ENCODE results near the gene HILPDA.
"Not testable (repeated sequence)": the region's sequence is repeated elsewhere in the genome, so short reads cannot be mapped to it uniquely, and the experiment has no call there.

Gene HILPDA

DNA sequence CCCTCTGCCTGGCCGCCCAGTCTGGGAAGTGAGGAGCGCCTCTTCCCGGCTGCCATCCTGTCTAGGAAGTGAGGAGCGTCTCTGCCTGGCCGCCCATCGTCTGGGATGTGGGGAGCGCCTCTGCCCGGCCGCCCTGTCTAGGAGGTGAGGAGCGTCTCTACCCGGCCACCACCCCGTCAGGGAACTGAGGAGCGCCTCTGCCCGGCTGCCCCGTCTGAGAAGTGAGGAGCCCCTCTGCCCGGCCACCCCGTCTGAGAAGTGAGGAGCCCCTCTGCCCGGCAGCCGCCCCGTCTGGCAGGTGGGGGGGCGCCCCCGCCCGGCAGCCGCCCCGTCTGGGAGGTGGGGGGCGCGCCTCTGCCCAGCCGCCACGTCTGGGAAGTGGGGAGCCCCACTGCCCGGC, 7.7 kb downstream of the HILPDA start:
- not testable (repeated sequence) for DNase-seq (ENCODE audit: low read depth in 2 of 2)

DNA sequence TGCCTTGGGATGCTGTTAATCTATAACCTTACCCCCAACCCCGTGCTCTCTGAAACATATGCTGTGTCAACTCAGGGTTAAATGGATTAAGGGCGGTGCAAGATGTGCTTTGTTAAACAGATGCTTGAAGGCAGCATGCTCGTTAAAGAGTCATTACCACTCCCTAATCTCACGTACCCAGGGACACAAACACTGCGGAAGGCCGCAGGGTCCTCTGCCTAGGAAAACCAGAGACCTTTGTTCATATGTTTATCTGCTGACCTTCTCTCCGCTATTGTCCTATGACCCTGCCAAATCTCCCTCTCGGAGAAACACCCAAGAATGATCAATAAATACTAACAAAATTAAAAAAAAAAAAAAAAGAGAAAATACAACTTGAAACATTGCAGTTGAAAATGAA, 8.3 kb downstream of the HILPDA start:
- not testable (repeated sequence) for DNase-seq (ENCODE audit: low read depth in 2 of 2)

DNA sequence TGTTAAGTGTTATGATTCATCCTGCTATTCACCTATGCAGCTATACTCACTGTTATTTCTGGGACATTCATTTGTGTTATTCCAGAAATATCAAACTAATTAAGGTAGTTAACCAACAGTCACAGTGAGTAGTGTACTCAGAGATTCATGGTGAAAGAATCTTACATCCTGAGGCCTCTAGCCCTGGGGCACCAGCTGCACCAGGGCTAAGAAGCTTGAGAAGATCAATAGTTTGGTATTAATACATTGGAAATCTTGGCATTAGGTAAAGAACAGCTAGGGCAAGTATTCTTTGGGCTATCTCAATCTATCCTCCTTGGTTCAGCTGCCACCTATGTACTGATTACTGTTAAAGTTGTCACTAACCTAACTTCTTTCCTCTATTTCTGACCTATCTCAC, 11.2 kb downstream of the HILPDA start:
- not testable (repeated sequence) for DNase-seq (ENCODE audit: low read depth in 2 of 2)

DNA sequence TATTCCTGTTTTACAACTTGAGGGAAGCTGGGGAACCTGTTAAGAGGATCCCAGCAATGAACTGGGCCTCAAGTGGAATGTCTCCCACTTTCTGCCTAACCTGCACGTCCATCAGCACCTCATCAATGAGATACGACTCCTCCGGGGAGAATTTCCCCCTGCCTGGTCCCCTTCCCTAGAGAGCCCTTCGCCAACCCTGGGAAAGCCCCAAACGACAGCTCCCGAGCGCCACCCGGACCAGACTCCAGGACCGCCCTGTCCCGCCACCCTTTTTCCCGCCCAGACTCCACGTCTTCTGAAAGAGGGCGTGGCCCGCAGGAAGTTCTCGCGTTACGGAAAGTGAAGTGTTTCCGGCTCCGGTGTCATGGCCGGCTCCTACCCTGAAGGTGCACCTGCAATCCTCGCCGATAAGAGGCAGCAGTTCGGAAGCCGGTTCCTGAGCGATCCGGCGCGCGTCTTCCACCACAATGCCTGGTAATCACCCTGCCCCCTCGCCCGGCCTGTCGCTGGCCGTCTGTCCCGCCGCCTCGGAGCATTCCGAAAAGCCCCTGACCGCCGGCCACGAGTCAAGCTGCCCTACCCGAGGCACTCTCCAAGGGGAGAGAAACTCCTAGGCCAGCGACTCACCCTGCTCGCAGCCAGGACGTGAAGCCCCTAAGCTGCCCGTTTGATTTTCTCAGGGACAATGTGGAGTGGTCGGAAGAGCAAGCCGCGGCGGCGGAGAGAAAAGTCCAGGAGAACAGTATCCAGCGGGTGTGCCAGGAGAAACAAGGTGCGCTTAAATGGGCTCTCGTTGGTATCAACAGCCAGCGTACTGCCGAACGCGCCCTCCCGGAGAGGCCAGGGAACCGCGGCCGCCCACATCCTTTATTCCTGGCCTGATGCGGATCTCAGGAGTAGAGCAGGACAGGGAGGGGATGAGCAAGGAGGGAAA, 21.0 kb downstream of the HILPDA start, which contains the start of gene METTL2B:
Gene METTL2B, plus strand, starts transcription at position 347 of the 934 bp plus-strand sequence. Its CDS starts 18 bp downstream, at position 365.
- DNase-seq (ENCODE audit: low read depth in 2 of 2): peak; percentile 74 to 75

DNA sequence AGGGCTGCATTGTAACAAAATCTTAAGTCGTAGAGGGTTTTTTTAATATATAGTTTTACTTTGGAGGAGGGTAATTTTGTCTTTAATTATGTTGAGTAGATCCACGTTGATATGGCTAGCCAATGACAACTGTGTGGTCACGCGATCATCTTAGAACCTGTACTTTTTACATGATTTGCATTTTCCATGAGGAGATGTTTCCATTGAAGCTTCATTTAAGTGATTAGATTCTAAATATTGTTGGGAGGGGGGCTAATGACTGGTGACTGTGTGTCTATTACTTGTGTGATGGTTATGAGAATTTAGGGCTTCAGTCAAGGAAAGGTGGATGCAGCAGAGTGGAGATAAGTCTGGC, 21.6 kb downstream of the HILPDA start:
- not testable (repeated sequence) for DNase-seq (ENCODE audit: low read depth in 2 of 2)

DNA sequence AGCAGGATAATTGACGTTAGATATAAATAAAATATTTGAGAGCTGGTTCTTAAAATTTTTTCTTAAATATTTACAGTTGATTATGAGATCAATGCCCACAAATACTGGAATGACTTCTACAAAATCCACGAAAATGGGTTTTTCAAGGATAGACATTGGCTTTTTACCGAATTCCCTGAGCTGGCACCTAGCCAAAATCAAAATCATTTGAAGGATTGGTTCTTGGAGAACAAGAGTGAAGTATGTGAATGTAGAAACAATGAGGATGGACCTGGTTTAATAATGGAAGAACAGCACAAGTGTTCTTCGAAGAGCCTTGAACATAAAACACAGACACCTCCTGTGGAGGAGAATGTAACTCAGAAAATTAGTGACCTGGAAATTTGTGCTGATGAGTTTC, 23.4 kb downstream of the HILPDA start:
- not testable (repeated sequence) for DNase-seq (ENCODE audit: low read depth in 2 of 2)

DNA sequence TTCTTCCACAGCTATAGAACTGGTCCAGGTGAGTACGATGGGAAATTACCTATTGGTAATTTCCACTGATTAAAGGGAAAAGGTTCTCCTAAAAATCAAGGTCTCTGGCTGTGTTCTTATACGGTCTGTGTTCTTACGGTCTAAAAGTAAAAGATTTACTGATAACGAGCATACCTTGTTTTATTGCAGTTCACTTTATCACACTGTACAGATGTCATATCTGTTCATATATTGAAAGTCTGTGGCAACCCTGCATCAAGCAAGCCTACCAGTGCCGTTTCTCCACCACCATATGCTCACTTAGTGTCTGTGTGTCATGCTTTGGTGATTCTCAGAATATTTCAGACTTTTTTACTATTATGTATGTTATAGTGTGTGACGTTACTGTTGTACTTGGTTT, 32.5 kb downstream of the HILPDA start:
- not testable (repeated sequence) for DNase-seq (ENCODE audit: low read depth in 2 of 2)

DNA sequence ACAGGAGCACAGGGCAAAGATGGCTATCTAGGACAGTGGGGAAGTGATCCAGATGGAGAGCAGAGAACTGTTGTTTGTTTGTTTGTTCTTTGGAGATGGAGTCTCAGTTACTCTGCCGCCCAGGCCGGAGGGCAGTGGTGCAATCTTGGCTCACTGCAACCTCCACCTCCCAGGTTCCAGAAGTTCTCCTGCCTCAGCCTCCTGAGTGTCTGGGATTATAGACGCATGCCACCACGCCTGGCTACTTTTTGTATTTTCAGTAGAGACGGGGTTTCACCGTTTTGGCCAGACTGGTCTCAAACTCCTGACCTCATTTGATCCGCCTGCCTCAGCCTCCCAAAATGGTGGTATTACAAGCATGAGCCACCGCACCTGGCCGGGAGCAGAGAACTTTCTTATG, 41.7 kb downstream of the HILPDA start:
- no peak for DNase-seq (ENCODE audit: low read depth in 2 of 2)

DNA sequence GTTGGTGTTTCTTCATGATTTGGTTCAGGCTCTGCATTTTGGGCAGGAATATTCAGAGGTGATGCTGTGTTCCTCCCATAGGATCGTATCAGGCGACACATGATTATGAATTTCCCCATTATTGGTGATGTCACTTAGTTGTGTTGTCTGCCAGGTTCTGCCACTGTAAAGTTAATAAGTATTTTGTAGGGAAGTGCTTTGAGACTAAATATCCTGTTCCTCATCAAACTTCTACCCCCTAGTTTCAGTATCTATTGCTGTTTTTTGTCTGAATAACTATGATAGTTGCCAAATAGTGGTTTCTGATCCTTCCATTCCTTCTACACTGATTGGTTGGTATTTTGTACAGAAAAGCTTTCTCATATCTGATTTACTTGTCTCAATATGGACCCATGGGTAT, 49.7 kb downstream of the HILPDA start:
- not testable (repeated sequence) for DNase-seq (ENCODE audit: low read depth in 2 of 2)

DNA sequence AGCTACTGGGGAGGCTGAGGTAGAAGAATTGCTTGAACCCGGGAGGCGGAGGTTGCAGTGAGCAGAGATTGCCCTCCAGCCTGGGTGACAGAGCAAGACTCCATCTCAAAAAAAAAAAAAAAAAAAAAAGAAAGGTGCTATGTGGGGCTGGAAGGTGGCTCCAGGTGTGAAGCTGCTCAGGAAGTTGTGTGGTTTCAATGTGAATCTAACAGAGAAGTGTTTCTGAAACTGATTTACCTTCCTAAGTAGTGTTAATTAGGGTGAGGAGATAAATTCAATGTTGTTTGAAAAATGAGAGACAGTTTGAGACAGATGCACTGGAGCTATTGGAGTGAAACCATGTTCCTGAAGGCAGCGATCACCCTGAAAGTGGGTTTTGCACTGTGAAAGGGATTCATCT, 51.1 kb downstream of the HILPDA start:
- not testable (repeated sequence) for DNase-seq (ENCODE audit: low read depth in 2 of 2)

DNA sequence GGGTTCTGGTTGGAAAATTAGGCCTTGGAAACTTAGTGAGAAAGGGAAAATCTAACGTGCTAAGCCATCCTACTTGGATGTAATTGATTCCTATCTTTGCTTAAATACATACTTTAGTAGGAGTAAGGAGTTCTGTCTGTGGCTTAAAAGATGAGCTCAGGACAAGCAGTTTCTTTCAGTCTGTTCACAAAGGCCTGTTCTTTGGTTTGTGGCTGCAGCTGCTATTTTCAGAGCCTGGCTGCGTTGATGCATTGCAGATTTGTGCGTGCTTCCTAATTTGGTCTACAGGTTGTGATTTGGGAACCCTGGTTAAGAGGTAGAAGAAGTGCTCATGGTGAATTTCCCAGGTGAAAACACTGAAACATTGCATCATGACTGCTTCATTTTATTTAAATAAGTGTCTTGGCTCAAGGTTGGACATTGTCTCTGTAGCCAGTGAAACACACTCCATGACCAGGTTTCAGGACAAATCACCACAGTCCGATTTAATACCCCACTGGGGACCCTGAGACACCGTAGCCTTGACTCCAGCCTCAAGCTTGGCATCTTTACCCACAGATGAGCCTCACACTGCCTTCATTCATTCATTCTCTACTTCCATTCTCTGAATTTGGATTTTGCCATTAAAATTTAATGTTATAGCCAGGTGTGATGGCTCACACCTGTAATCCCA, 51.8 kb downstream of the HILPDA start:
- not testable (repeated sequence) for DNase-seq (ENCODE audit: low read depth in 2 of 2)
